Testis (tissue), 3 donors: ENCODE measurements around the gene UCP1. TPM values are rescaled to one million over a fixed set of nuclear protein-coding genes. Genes with fewer than 3 reads are reported as not detected.

ENCODE experiments used
- DNase-seq: peaks from one replicate; pipeline ENCODE4 v3.0.0-alpha.2; 2019
- H3K27ac ChIP-seq, 2 donors: fragments of 200-600 bp; sonication (generic); one replicate each; pipeline ENCODE4 v1.5.1; 2019
- H3K27me3 ChIP-seq: fragments of 200-600 bp; sonication (generic); one replicate; pipeline ENCODE4 v1.5.1; 2019
- H3K36me3 ChIP-seq: fragments of 200-600 bp; sonication (generic); one replicate; pipeline ENCODE4 v1.5.1; 2017; ENCODE audit warnings: low read depth; ENCODE audit errors: missing control alignments
- H3K4me1 ChIP-seq: fragments of 200-600 bp; sonication (generic); one replicate; pipeline ENCODE4 v1.5.1; 2019
- H3K4me3 ChIP-seq, 2 donors: fragments of 200-600 bp; sonication (generic); one replicate each; pipeline ENCODE4 v1.5.1; 2017 to 2019
- H3K9me3 ChIP-seq: fragments of 200-600 bp; sonication (generic); one replicate; pipeline ENCODE4 v1.5.1; 2017
- POLR2A ChIP-seq: fragments of 450-650 bp; IDR thresholded peaks from one replicate; pipeline ENCODE4 v1.6.1; 2017; ENCODE audit warnings: antibody characterized with exemption, mild to moderate bottlenecking, moderate library complexity
- WGBS, 2 donors: methylation state at CpG; one replicate each; pipeline ENCODE4 v1.1.5; 2018; 5-methylcytosine and 5-hydroxymethylcytosine counted together
- intact Hi-C: fragments of 100-400 bp; cut with DNase I; formaldehyde crosslinking; loops from one replicate; pipeline ENCODE4 v1.15.1; 2023; ENCODE audit warnings: low total_unique reads
- polyA plus RNA-seq: library from polyadenylated mRNA; stranded (reverse); fragments of 350-450 nt; fragmentation: Illumina TruSeq; extraction: RNeasy Lipid Tissue Mini Kit (QIAGEN cat#74804); gene quantifications from one replicate; pipeline ENCODE4 v1.2.3, GENCODE V29; 2014; ENCODE audit warnings: low read depth, low replicate concordance; ENCODE audit not compliant: insufficient read depth
- total RNA-seq, 2 donors: library from RNA; depleted of rRNA; stranded (reverse); fragments of >200 nt; gene quantifications; one replicate each; pipeline ENCODE4 v1.2.3, GENCODE V29; 2016
- TF ChIP-seq, protein P1 (sequence below), 3 experiments: fragments of 450-650 bp in 2 of 3; fragments of 200-600 bp in 1 of 3; sonication (generic) in 1 of 3; IDR thresholded peaks; one replicate each; pipeline ENCODE4 v1.5.1; 2016 to 2019; ENCODE audit warnings: antibody characterized with exemption in 3 of 3, mild to moderate bottlenecking in 2 of 3, moderate library complexity in 1 of 3

UCP1 gene
- total and polyA plus RNA-seq, 3 donors from 2014 or later, result 0.79 TPM; not detected in 2

DNA sequence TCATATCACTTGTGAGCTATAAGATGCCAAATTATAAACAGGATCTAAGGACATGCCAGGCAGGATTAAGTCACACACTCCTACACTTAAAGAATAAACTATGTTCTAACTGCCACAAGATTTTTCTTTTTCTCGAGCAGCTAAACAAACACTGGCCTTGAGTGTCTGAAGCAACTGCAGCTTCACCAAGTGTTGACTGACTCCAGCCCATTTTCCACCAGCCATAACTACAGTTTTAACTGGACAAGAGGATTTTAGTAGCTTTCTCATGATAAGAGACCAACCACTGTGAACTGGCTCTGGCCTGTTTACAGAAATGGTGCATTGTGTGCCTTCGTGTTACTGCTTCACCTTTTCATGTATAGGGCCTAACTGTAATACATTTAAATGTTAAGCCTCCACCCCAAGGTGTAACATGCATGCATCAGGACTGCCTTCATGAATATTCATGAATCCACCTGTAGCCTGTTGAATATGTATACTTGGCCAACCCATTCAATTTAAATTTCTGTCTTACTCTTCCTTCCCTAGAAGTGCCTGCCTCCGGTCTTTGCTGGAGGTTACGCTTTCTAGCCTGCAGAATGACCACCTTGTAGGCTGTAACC lies 10.8 kb downstream of the UCP1 start:
- no peak for DNase-seq
- H3K36me3 ChIP-seq, result no peaks in the 10 kb centered on the region
- no peaks in the 10 kb centered on the region for H3K9me3 ChIP-seq
- no peaks in the 10 kb centered on the region for H3K4me1 ChIP-seq
- H3K27me3 ChIP-seq, result no peaks in the 10 kb centered on the region
- TF ChIP-seq, protein P1, sequence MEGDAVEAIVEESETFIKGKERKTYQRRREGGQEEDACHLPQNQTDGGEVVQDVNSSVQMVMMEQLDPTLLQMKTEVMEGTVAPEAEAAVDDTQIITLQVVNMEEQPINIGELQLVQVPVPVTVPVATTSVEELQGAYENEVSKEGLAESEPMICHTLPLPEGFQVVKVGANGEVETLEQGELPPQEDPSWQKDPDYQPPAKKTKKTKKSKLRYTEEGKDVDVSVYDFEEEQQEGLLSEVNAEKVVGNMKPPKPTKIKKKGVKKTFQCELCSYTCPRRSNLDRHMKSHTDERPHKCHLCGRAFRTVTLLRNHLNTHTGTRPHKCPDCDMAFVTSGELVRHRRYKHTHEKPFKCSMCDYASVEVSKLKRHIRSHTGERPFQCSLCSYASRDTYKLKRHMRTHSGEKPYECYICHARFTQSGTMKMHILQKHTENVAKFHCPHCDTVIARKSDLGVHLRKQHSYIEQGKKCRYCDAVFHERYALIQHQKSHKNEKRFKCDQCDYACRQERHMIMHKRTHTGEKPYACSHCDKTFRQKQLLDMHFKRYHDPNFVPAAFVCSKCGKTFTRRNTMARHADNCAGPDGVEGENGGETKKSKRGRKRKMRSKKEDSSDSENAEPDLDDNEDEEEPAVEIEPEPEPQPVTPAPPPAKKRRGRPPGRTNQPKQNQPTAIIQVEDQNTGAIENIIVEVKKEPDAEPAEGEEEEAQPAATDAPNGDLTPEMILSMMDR (IDR thresholded peaks at IDR 0.05), result no peak
- intact Hi-C loops, result no loop called here
- WGBS, 2 donors, result 62 to 67% methylated on average over 4 of the region's 4 CpGs
- no peak overlapping the region for H3K27ac ChIP-seq
- no peak overlapping the region for H3K4me3 ChIP-seq

DNA sequence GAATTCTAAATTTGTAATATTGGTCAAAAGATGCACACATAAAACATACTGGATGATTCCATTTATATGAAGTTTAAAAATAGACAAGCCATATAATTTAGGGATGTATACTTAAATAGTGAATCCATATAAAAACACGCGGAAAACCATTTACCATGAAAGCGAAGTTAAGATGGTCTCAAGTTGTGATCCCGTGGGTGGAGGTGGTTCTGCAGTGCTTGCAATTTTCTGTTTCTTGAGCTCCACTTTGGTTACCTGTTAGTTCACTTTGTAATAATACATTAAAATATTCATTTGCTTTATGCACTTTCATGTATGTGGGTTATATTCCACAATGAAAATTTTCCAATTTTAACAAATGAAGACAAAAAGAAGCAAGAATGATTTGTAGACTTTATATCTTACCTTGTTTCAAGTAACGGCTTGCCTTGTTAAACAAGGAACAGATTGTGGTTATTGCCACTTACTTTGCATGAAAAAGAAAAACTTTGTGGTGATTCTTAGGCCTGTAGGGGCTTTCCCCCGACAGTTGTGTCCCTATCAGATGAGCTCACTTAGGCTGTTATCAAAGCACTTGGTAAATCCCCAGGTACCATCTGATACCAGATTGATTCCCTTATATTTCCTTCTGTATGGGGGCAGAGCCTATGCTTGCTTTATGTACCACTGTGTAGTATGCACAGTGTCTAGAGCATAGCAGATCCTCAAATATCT lies 12.2 kb downstream of the UCP1 start:
- Histone ChIP-seq H3K4me3 (no peak overlapping the region), H3K27ac (no peak overlapping the region), H3K9me3 (no peaks in the 10 kb centered on the region), H3K27me3 (no peaks in the 10 kb centered on the region), H3K4me1 (no peaks in the 10 kb centered on the region), H3K36me3 (no peaks in the 10 kb centered on the region)
- TF ChIP-seq, protein P1 (IDR thresholded peaks at IDR 0.05), result no peak
- no peak for TF ChIP-seq POLR2A
- no peak for DNase-seq
- 75 to 78% methylated on average over 6 of the region's 6 CpGs for WGBS, 2 donors
- intact Hi-C loops, result no loop called here

DNA sequence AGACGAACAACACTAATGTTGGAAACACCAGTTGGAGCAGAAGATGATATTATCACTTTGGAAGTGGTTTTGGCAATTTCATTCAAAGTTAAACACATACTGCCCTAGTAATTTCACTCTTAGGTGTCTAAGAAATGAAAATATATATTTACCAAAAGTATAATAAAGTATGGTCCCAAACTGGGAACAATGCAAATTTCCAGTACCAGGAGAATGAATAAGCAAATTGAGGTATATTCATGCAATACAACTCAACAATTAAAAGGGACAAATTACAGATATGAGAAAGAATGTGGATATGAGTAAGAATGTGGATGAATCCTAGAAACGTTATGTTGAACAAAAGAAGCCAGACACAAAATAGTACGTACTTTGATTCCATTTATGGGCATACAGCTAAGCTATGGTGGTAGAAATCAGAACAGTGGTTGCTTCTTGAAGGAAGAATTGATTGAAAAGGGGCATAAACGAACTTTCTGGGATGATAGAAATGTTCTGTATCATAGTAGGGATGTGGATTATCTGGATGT lies 34.7 kb downstream of the UCP1 start:
- TF ChIP-seq, protein P1 (IDR thresholded peaks at IDR 0.05), result no peak
- no peak for TF ChIP-seq POLR2A
- Histone ChIP-seq H3K36me3 (no peaks in the 10 kb centered on the region), H3K27me3 (no peaks in the 10 kb centered on the region), H3K27ac (no peak overlapping the region), H3K4me3 (no peak overlapping the region), H3K9me3 (no peaks in the 10 kb centered on the region), H3K4me1 (no peaks in the 10 kb centered on the region)
- intact Hi-C loops, result no loop called here
- no peak for DNase-seq
- WGBS, 2 donors, result 86% methylated on average over 4 of the region's 4 CpGs

DNA sequence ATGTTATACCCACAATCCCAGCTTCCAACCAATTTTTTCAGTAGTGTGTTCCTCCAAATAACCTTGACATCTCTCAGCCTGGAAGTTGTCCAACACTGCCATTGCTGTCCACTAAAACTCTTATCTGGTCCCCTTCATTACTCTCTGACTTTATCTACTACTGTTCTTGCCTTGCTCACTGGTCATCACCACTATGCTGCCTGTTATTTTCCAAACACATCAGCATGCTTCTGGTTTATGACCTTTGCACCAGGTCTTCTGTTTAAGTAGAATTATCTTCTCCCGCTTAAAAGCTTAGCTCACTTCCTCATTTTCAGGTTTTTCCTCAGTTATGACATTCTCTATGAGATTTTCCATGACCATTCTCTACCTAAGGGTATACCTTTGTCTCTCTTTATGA lies 39.3 kb downstream of the UCP1 start:
- H3K9me3 ChIP-seq, result no peaks in the 10 kb centered on the region
- intact Hi-C loops, result no loop called here
- peak; percentile 50 for DNase-seq
- H3K27me3 ChIP-seq, result no peaks in the 10 kb centered on the region
- H3K4me3 ChIP-seq, result no peak overlapping the region
- no peak overlapping the region for H3K27ac ChIP-seq
- H3K36me3 ChIP-seq, result no peaks in the 10 kb centered on the region
- no peaks in the 10 kb centered on the region for H3K4me1 ChIP-seq
- no peak for TF ChIP-seq POLR2A
- TF ChIP-seq, protein P1 (IDR thresholded peaks at IDR 0.05), result no peak
- WGBS, 2 donors, result 76 to 82% methylated on average over 1 of the region's 1 CpG
